Common myeloid progenitor, CD34-positive (primary cell): ENCODE measurements around the gene CRLF3.
"Not testable (repeated sequence)": the region's sequence is repeated elsewhere in the genome, so short reads cannot be mapped to it uniquely, and the experiment has no call there.

ENCODE experiments used
- CTCF ChIA-PET: fragments of 350-600 bp; sonication (Branson Sonifier 250); formaldehyde crosslinking; loops from one replicate; lab custom pipeline; 2021; ENCODE audit warnings: antibody characterized with exemption; lab: Charles Lee
- POLR2A ChIA-PET: fragments of 350-600 bp; sonication (Branson Sonifier 250); formaldehyde crosslinking; loops from one replicate; lab custom pipeline; 2021; ENCODE audit warnings: antibody characterized with exemption; lab: Charles Lee
- DNase-seq, 3 donors: peaks; one replicate each; pipeline versions ENCODE4 v3.0.0 to v3.0.0-alpha.2; 2013
- H3K27ac ChIP-seq, 2 experiments: 1 replicate in 1 of 2; 2 replicates in 1 of 2; pipeline ENCODE4 v1.7.0; 2013; ENCODE audit warnings: inconsistent platforms in 2 of 2, low read length in 2 of 2, mild to moderate bottlenecking in 2 of 2, low read depth in 1 of 2, moderate library complexity in 1 of 2; ENCODE audit not compliant: severe bottlenecking in 2 of 2, insufficient read depth in 1 of 2, poor library complexity in 1 of 2
- H3K27me3 ChIP-seq, 5 experiments: replicated peaks in 2 of 5; 1 replicate in 3 of 5; 2 replicates in 2 of 5; pipeline versions ENCODE4 v1.6.1 to v1.7.0; 2013; ENCODE audit warnings: low read length in 4 of 5, mild to moderate bottlenecking in 2 of 5, moderate library complexity in 2 of 5, inconsistent platforms in 1 of 5; ENCODE audit not compliant: insufficient read depth in 5 of 5, control insufficient read depth in 4 of 5
- H3K36me3 ChIP-seq, 4 experiments: 1 replicate in 2 of 4; 2 replicates in 2 of 4; pipeline versions ENCODE4 v1.6.1 to v1.7.0; 2013; ENCODE audit warnings: low read length in 3 of 4, control low read depth in 1 of 4, mild to moderate bottlenecking in 1 of 4; ENCODE audit not compliant: control insufficient read depth in 4 of 4, insufficient read depth in 4 of 4
- H3K4me1 ChIP-seq, 4 experiments: 1 replicate in 3 of 4; 2 replicates in 1 of 4; pipeline versions ENCODE4 v1.6.1 to v1.7.1; 2013; ENCODE audit warnings: low read length in 3 of 4, mild to moderate bottlenecking in 3 of 4, control low read depth in 1 of 4, inconsistent platforms in 1 of 4, moderate library complexity in 1 of 4; ENCODE audit not compliant: control insufficient read depth in 4 of 4, insufficient read depth in 4 of 4; ENCODE audit errors: control extremely low read depth in 1 of 4
- H3K4me3 ChIP-seq, 7 experiments: 1 replicate in 4 of 7; 2 replicates in 3 of 7; pipeline versions ENCODE4 v1.5.1 to v1.7.0; 2013; ENCODE audit warnings: mild to moderate bottlenecking in 7 of 7, low read length in 6 of 7, moderate library complexity in 6 of 7, inconsistent platforms in 2 of 7, low read depth in 2 of 7, control low read depth in 1 of 7; ENCODE audit not compliant: insufficient read depth in 4 of 7, control insufficient read depth in 1 of 7; ENCODE audit errors: extremely low read depth in 1 of 7
- H3K9me3 ChIP-seq, 5 experiments: 1 replicate in 4 of 5; 2 replicates in 1 of 5; pipeline versions ENCODE4 v1.6.1 to v1.7.1; 2013; ENCODE audit warnings: low read length in 4 of 5, mild to moderate bottlenecking in 2 of 5, inconsistent platforms in 1 of 5, low read depth in 1 of 5, moderate library complexity in 1 of 5; ENCODE audit not compliant: control insufficient read depth in 4 of 5, insufficient read depth in 2 of 5; ENCODE audit errors: control extremely low read depth in 1 of 5
- WGBS: methylation state at CpG from one replicate; pipeline ENCODE4 v1.1.5; 2013; ENCODE audit not compliant: insufficient coverage; 5-methylcytosine and 5-hydroxymethylcytosine counted together

The CRLF3 gene

DNA sequence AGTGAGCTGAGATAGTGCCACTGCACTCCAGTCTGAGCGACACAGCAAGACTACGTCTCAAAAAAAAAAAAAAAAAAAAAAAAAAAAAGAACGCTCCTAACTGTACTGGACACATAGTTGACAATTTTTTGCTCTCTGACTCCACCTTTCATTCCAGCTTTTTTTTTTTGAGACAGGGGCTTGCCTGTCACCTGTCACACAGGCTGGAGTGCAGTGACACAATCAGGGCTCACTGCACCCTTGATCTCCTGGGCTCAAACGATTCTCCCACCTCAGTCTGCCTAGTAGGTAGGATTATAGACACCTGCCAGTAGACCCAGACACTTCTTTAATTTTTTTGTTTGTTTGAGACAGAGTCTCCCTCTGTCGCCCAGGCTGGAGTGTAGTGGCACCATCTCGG, 2.6 kb upstream of the CRLF3 start:
- ChIA-PET CTCF (interaction anchor here (0.6 to 3.8 kb wide), 8 partner anchors 11 to 1642 kb away, joined by 3 to 34 read pairs (median 6); no protein-coding TSS in a partner anchor), POLR2A (no interaction called here)
- Histone ChIP-seq H3K9me3 (no peaks in the 10 kb centered on the region), H3K36me3 (no peaks in the 10 kb centered on the region), H3K27me3 (no peaks in the 10 kb centered on the region), H3K4me1 (peaks cover 10 to 34% (median 29%) of the 10 kb centered on the region in 4 experiments), H3K4me3 (no peak overlapping the region), H3K27ac (no peak overlapping the region)
- DNase-seq, result no peak
- WGBS, result 83% methylated on average over 1 of the region's 6 CpGs

DNA sequence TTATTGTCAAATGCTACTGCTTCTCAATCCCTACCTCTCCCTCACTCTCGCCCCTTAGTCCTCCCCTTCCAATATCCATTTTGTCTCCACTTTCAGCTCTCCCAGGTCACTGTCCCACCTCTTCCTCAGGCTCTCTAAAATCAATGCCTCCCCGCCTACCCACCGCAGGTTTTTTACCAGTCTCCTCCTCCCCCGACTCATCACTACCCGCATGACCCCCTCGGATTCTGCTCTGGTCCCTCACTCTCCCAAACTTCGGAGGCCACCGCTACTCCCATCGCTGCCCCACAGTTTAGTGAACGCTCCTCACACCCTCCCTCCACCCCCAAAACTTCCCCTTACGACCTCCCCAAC, 513 bp downstream of the CRLF3 start:
- peak in 2 of 3 donors; percentile 52 to 61 for DNase-seq
- CTCF ChIA-PET, result interaction anchor here (1.0 to 3.8 kb wide), 7 partner anchors 9 to 65 kb away, joined by 3 to 34 read pairs (median 4); no protein-coding TSS in a partner anchor
- Histone ChIP-seq H3K4me3 (peak overlapping the region; percentile 82 to 98 (median 92)), H3K36me3 (no peaks in the 10 kb centered on the region), H3K27me3 (no peaks in the 10 kb centered on the region), H3K4me1 (peaks cover 23 to 57% (median 51%) of the 10 kb centered on the region in 4 experiments), H3K9me3 (no peaks in the 10 kb centered on the region), H3K27ac (peak overlapping the region; percentile 79 to 86)
- POLR2A ChIA-PET, result interaction anchor here (1.6 to 1.8 kb wide), 2 partner anchors 15 to 18 kb away, joined by 6 to 8 read pairs; no protein-coding TSS in a partner anchor
- whole genome bisulfite sequencing, result 0% methylated on average over 10 of the region's 11 CpGs

DNA sequence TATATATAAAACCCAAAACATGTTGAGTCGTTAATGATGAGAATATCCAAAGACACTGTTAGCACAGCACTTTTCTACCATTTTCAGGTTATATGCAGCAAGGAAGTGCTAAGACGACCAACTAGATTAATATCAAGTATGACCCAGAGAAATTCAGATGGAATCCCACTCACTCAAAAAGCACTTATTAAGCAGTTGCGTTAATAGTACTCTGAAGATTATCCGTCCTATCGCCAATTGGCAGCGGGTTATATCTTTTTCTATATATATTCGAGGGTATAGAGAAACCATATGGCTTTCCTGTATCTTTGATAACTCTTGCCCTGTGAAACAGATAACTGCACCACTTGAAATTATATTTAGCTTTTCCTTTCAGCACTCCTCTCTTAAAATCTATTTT, 1.1 kb downstream of the CRLF3 start:
- Histone ChIP-seq H3K36me3 (no peaks in the 10 kb centered on the region), H3K4me1 (peaks cover 24 to 63% (median 57%) of the 10 kb centered on the region in 4 experiments), H3K27me3 (no peaks in the 10 kb centered on the region), H3K27ac (peak overlapping the region; percentile 79 to 86), H3K4me3 (peak overlapping the region in 6 of 7 experiments; percentile 82 to 98 (median 94)), H3K9me3 (no peaks in the 10 kb centered on the region)
- DNase-seq, result peak in 1 of 3 donors; percentile 37
- ChIA-PET CTCF (interaction anchor here (1.2 to 3.8 kb wide), 5 partner anchors 9 to 64 kb away, joined by 3 to 34 read pairs (median 4); no protein-coding TSS in a partner anchor), POLR2A (interaction anchor here (1.8 kb wide), 1 partner anchor 14 kb away, joined by 8 read pairs; no protein-coding TSS in a partner anchor)
- 20% methylated on average over 1 of the region's 7 CpGs for WGBS

DNA sequence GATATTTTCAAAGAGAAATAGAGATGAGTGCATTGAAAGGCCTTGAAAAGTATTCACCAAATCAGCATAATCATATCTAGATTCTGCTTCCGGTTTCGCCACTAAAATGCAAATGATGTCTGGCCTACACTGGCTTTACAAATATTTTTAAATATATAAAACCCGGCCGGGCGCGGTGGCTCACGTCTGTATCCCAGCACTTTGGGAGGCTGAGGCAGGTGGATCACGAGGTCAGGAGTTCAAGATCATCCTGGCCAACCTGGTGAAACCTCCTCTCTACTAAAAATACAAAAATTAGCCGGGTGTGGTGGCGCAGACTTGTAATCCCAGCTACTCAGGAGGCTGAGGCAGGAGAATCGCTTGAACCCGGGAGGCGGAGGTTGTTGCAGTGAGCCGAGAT, 1.6 kb downstream of the CRLF3 start:
- POLR2A ChIA-PET, H3K27me3 ChIP-seq, H3K9me3 ChIP-seq, H3K36me3 ChIP-seq: not testable (repeated sequence)
- CTCF ChIA-PET, result interaction anchor here (0.6 to 3.4 kb wide), 4 partner anchors 13 to 36 kb away, joined by 3 to 23 read pairs (median 4); no protein-coding TSS in a partner anchor
- Histone ChIP-seq H3K27ac (peak overlapping the region; percentile 4 to 86), H3K4me1 (peaks cover 24 to 68% (median 59%) of the 10 kb centered on the region in 4 experiments), H3K4me3 (peak overlapping the region in 6 of 7 experiments; percentile 82 to 98 (median 94))
- 0% methylated on average over 2 of the region's 14 CpGs for WGBS
- peak in 2 of 3 donors; percentile 40 to 55 for DNase-seq

DNA sequence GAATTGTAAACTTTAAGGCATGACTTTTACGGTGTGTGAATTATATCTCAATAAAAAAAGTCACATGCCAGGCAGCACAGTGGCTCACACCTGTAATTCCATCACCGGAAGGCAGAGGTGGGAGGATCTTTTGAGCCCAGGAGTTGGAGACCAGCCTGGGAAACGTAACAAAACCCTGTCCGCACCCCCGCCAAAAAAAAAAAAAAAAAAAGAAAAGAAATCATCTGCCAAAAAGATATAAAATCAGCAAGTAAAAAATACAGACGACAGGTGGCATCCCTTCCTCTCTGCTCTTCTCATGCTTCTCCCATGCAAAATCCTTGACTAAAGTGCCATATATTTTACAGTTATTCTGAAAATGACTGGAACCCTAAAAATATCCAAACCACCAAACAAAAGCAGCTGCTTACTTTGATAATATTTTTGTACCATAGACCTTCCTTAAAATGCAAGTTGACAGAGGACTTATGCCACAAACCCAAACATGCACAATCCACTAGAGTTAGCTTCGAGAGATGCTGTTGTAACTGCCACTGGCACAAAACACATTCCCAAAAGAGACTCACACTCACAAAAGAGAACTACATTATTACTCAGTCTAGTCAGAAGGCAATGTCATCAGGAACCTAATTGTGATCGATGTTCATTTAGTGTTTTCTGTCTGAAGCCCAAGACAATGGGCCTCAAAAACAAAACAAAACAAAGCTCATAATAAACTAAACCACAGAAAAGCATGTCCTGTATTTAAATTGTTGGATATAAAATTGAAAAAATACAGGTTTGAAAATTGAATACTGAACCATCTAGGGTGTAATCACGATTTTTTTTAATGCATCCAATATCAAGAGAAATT, 2.4 kb downstream of the CRLF3 start:
- no CpG with 5 or more reads among the region's 9 CpGs for WGBS

DNA sequence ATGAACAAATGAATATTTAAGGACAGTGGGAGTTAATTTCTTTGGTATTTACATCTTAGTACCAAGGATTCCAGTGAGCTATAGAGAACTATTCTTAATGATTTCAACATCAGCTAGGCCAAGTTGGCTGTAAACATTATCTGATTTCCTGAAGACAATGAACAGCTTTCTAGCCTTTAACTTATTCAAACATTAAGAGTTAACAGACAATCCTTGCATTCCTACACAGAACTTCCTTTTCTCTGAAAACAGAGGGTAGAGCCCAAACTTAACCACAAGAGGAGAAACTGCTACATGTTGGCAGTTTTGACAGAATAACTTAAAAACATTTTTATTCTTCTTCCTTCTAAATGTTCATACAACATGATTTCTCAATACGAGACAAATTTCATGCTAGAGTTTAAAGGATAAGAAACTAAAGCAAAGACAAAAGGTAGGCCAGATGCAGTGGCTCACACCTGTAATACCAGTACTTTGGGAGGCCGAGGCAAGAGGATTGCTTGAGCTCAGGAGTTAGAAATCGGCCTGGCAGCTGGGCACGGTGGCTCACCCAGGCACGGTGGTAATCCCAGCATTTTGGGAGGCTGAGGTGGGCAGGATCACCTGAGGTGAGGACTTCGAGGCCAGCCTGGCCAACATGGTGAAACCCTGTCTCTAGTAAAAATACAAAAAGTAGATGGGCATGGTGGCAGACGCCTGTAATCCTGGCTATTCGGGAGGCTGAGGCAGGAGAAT, 4.4 kb downstream of the CRLF3 start:
- CTCF ChIA-PET, result interaction anchor here (3.4 kb wide), 1 partner anchor 10 kb away, joined by 23 read pairs; no protein-coding TSS in a partner anchor
- H3K9me3 ChIP-seq, result no peaks in the 10 kb centered on the region
- WGBS, result 23% methylated on average over 7 of the region's 8 CpGs
- peak overlapping the region; percentile 47 to 62 for H3K27ac ChIP-seq
- H3K27me3 ChIP-seq, result no peaks in the 10 kb centered on the region
- peaks cover 0 to 3% (median 0%) of the 10 kb centered on the region in 4 experiments for H3K36me3 ChIP-seq
- POLR2A ChIA-PET, result interaction anchor here (0.7 kb wide), 1 partner anchor 39 kb away, joined by 4 read pairs; no protein-coding TSS in a partner anchor
- H3K4me3 ChIP-seq, result peak overlapping the region in 5 of 7 experiments; percentile 5 to 58 (median 51)
- DNase-seq, result peak in 2 of 3 donors; percentile 54 to 63
- H3K4me1 ChIP-seq, result peaks cover 24 to 67% (median 55%) of the 10 kb centered on the region in 4 experiments

More for the DNA sequence above, 2.4 kb downstream of the CRLF3 start:
- POLR2A ChIA-PET, result no interaction called here
- H3K9me3 ChIP-seq, result no peaks in the 10 kb centered on the region
- DNase-seq, result peak in 2 of 3 donors; percentile 52 to 65
- CTCF ChIA-PET, result interaction anchor here (0.6 to 3.4 kb wide), 4 partner anchors 12 to 35 kb away, joined by 3 to 23 read pairs (median 4); no protein-coding TSS in a partner anchor
- H3K27ac ChIP-seq, result peak overlapping the region; percentile 10 to 86
- H3K36me3 ChIP-seq, result no peaks in the 10 kb centered on the region
- H3K4me1 ChIP-seq, result peaks cover 24 to 70% (median 59%) of the 10 kb centered on the region in 4 experiments
- peak overlapping the region in 6 of 7 experiments; percentile 42 to 98 (median 91) for H3K4me3 ChIP-seq
- H3K27me3 ChIP-seq, result no peaks in the 10 kb centered on the region
